ENCODE measurements around the gene MAST4. TPM values are rescaled to one million over a fixed set of nuclear protein-coding genes. Genes with fewer than 3 reads are reported as not detected.

Gene MAST4
- total and polyA plus RNA-seq, 4 donors = 3.7 to 9.5 (median 6.5) TPM

DNA sequence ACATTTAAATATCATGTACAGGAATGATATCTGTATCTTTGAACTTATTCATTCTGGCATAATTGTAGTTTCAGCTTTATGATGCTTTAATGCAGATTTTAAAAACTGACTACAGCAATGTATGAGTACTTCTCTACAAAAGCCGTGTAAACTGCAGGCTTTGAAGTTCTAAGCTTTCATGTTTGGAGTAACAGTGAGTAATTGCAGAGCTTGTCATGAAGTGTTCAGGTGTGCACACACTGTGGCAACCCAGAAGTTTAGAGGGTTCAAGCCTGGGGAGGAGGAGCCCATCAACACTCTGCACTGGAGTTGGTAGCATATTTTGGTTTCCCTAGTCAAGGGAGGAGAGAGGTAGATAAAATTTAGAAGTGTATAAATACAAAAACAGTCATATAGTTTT, 469.5 kb downstream of the MAST4 start (continued):
- TF ChIP-seq NR2F2 (IDR thresholded peaks at IDR 0.05) = no peak

DNA sequence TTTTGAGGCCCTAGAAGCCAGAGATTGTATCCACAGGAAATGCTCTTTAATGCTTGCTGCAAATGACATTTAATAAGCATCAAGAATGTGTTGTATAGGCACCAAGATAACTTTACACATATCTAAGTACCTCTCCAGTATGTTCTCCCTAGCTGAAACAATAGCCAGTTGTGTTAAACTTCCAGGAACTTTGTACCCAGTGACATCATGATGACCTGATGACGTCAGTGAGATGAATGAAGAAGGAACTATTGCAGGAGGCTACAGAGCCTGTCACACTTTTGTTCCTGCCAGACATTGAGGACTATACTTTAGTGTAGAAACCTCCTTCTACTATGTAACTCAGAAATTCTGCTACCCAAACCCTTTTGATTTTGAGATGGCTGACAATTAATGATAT, 470.6 kb downstream of the MAST4 start:
- Histone ChIP-seq H3K9me3 (ENCODE audit: control insufficient read depth in 4 of 4, low read length in 3 of 4) (no peaks in the 10 kb centered on the region), H3K27me3 (ENCODE audit: control insufficient read depth in 4 of 4, insufficient read depth in 4 of 4, low read length in 3 of 4) (no peaks in the 10 kb centered on the region), H3K4me1 (ENCODE audit: control insufficient read depth in 4 of 4, insufficient read depth in 4 of 4, low read length in 3 of 4) (peaks cover 0 to 6% (median 2%) of the 10 kb centered on the region in 4 donors), H3K27ac (ENCODE audit: low read depth in 1 of 2, low read length in 2 of 2) (no peak overlapping the region), H3K36me3 (ENCODE audit: control insufficient read depth in 4 of 4, insufficient read depth in 3 of 4, low read depth in 1 of 4, low read length in 3 of 4) (peaks cover 0 to 2% (median 0%) of the 10 kb centered on the region in 4 donors), H3K4me3 (ENCODE audit: low read depth in 1 of 3, low read length in 3 of 3) (no peak overlapping the region), H3K9ac (ENCODE audit: low read depth in 1 of 2, low read length in 2 of 2) (no peak overlapping the region)
- no peak for DNase-seq (ENCODE audit: low spot score)
- TF ChIP-seq HNF4G (IDR thresholded peaks at IDR 0.05) = no peak
- no peak for TF ChIP-seq NR2F2 (IDR thresholded peaks at IDR 0.05)
- TF ChIP-seq TAF1 (conservative IDR thresholded peaks at IDR 0.05) = no peak
- TF ChIP-seq, protein P1, sequence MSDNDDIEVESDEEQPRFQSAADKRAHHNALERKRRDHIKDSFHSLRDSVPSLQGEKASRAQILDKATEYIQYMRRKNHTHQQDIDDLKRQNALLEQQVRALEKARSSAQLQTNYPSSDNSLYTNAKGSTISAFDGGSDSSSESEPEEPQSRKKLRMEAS (IDR thresholded peaks at IDR 0.05) = no peak
- no peak for TF ChIP-seq HNF4A (conservative IDR thresholded peaks at IDR 0.05)
- TF ChIP-seq SP1 (IDR thresholded peaks at IDR 0.05) = no peak
- no peak for TF ChIP-seq YY1 (IDR thresholded peaks at IDR 0.05)
- WGBS = 27% methylated on average over 1 of the region's 1 CpG

DNA sequence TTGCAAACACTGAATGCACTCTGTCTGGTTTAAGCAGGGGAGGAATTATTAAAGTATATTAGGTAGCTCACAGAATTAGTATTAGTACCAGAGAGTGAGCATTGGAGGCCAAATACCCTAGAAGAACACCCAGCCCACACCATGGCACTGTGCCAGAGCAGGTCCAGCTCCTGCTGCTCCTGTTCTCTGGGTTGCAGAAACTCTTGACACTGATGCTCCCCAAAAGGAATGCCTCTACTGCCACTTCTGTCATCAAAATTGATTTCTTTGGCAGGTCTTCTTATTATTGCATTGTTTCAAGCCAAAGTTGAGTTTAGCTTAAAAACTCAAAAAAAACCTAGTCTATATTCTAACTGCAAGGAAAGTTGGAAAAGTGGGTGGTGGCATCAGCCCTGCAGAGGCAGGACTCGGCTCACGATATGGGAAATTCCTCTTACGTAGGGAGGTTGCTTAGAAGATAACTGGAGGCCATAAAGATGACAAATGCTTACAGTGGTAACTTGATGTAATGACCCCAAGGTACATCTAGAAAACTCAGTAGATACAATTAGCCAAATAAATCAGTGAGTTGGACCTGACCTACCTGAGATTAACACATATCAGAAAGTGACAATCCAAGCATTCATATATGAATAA, 477.0 kb downstream of the MAST4 start:
- H3K27ac ChIP-seq (ENCODE audit: low read depth in 1 of 2, low read length in 2 of 2) = no peak overlapping the region
- H3K9me3 ChIP-seq (ENCODE audit: control insufficient read depth in 4 of 4, low read length in 3 of 4) = no peaks in the 10 kb centered on the region
- H3K27me3 ChIP-seq (ENCODE audit: control insufficient read depth in 4 of 4, insufficient read depth in 4 of 4, low read length in 3 of 4) = no peaks in the 10 kb centered on the region
- WGBS = 93% methylated on average over 3 of the region's 3 CpGs
- H3K36me3 ChIP-seq (ENCODE audit: control insufficient read depth in 4 of 4, insufficient read depth in 3 of 4, low read depth in 1 of 4, low read length in 3 of 4) = no peaks in the 10 kb centered on the region
- no peak overlapping the region for H3K9ac ChIP-seq (ENCODE audit: low read depth in 1 of 2, low read length in 2 of 2)
- DNase-seq (ENCODE audit: low spot score) = no peak
- peaks cover 0 to 2% (median 0%) of the 10 kb centered on the region in 4 donors for H3K4me1 ChIP-seq (ENCODE audit: control insufficient read depth in 4 of 4, insufficient read depth in 4 of 4, low read length in 3 of 4)
- H3K4me3 ChIP-seq (ENCODE audit: low read depth in 1 of 3, low read length in 3 of 3) = no peak overlapping the region
- TF ChIP-seq HNF4A (conservative IDR thresholded peaks at IDR 0.05) = no peak
- no peak for TF ChIP-seq HNF4G (IDR thresholded peaks at IDR 0.05)
- TF ChIP-seq YY1 (IDR thresholded peaks at IDR 0.05) = no peak
- no peak for TF ChIP-seq SP1 (IDR thresholded peaks at IDR 0.05)
- no peak for TF ChIP-seq TAF1 (conservative IDR thresholded peaks at IDR 0.05)
- no peak for TF ChIP-seq RAD21 (IDR thresholded peaks at IDR 0.05)
- TF ChIP-seq, protein P2, sequence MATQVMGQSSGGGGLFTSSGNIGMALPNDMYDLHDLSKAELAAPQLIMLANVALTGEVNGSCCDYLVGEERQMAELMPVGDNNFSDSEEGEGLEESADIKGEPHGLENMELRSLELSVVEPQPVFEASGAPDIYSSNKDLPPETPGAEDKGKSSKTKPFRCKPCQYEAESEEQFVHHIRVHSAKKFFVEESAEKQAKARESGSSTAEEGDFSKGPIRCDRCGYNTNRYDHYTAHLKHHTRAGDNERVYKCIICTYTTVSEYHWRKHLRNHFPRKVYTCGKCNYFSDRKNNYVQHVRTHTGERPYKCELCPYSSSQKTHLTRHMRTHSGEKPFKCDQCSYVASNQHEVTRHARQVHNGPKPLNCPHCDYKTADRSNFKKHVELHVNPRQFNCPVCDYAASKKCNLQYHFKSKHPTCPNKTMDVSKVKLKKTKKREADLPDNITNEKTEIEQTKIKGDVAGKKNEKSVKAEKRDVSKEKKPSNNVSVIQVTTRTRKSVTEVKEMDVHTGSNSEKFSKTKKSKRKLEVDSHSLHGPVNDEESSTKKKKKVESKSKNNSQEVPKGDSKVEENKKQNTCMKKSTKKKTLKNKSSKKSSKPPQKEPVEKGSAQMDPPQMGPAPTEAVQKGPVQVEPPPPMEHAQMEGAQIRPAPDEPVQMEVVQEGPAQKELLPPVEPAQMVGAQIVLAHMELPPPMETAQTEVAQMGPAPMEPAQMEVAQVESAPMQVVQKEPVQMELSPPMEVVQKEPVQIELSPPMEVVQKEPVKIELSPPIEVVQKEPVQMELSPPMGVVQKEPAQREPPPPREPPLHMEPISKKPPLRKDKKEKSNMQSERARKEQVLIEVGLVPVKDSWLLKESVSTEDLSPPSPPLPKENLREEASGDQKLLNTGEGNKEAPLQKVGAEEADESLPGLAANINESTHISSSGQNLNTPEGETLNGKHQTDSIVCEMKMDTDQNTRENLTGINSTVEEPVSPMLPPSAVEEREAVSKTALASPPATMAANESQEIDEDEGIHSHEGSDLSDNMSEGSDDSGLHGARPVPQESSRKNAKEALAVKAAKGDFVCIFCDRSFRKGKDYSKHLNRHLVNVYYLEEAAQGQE (IDR thresholded peaks at IDR 0.05) = no peak
- no peak for TF ChIP-seq RXRA (IDR thresholded peaks at IDR 0.05)
- TF ChIP-seq NR2F2 (IDR thresholded peaks at IDR 0.05) = no peak
- no peak for TF ChIP-seq EGR1 (IDR thresholded peaks at IDR 0.05; ENCODE audit: low read depth in 2 of 2)

DNA sequence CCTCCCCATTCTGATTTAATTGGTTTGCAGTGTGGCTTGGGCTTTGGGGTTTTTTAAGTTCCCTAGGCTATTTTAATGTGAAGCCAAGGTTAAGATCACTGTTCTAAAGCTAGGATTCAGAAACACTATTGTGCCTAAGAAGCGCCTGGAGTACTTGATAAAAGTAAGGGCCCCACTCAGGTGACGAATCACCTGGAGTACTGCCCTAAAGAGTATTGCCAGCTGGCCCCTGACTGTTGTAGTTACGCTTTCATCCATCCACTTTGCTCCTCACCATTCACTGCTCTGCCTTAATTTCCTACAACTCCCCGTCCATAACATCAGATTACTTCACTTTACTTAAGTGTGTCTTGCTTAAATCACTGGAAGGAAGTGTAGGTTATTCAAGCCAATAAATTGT, 481.1 kb downstream of the MAST4 start:
- WGBS = 98% methylated on average over 4 of the region's 4 CpGs
- H3K27ac ChIP-seq (ENCODE audit: low read depth in 1 of 2, low read length in 2 of 2) = no peak overlapping the region
- peaks cover 0 to 2% (median 0%) of the 10 kb centered on the region in 4 donors for H3K4me1 ChIP-seq (ENCODE audit: control insufficient read depth in 4 of 4, insufficient read depth in 4 of 4, low read length in 3 of 4)
- H3K36me3 ChIP-seq (ENCODE audit: control insufficient read depth in 4 of 4, insufficient read depth in 3 of 4, low read depth in 1 of 4, low read length in 3 of 4) = no peaks in the 10 kb centered on the region
- no peak for DNase-seq (ENCODE audit: low spot score)
- no peak overlapping the region for H3K9ac ChIP-seq (ENCODE audit: low read depth in 1 of 2, low read length in 2 of 2)
- no peaks in the 10 kb centered on the region for H3K27me3 ChIP-seq (ENCODE audit: control insufficient read depth in 4 of 4, insufficient read depth in 4 of 4, low read length in 3 of 4)
- H3K9me3 ChIP-seq (ENCODE audit: control insufficient read depth in 4 of 4, low read length in 3 of 4) = no peaks in the 10 kb centered on the region
- no peak overlapping the region for H3K4me3 ChIP-seq (ENCODE audit: low read depth in 1 of 3, low read length in 3 of 3)
- no peak for TF ChIP-seq EGR1 (IDR thresholded peaks at IDR 0.05; ENCODE audit: low read depth in 2 of 2)
- TF ChIP-seq SP1 (IDR thresholded peaks at IDR 0.05) = no peak
- TF ChIP-seq JUND (IDR thresholded peaks at IDR 0.05) = no peak
- TF ChIP-seq, protein P3, sequence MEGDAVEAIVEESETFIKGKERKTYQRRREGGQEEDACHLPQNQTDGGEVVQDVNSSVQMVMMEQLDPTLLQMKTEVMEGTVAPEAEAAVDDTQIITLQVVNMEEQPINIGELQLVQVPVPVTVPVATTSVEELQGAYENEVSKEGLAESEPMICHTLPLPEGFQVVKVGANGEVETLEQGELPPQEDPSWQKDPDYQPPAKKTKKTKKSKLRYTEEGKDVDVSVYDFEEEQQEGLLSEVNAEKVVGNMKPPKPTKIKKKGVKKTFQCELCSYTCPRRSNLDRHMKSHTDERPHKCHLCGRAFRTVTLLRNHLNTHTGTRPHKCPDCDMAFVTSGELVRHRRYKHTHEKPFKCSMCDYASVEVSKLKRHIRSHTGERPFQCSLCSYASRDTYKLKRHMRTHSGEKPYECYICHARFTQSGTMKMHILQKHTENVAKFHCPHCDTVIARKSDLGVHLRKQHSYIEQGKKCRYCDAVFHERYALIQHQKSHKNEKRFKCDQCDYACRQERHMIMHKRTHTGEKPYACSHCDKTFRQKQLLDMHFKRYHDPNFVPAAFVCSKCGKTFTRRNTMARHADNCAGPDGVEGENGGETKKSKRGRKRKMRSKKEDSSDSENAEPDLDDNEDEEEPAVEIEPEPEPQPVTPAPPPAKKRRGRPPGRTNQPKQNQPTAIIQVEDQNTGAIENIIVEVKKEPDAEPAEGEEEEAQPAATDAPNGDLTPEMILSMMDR (IDR thresholded peaks at IDR 0.05; ENCODE audit: low read depth, low read length, missing input control) = no peak
- TF ChIP-seq, protein P2 (IDR thresholded peaks at IDR 0.05) = no peak
- TF ChIP-seq NR2F2 (IDR thresholded peaks at IDR 0.05) = no peak
- no peak for TF ChIP-seq YY1 (IDR thresholded peaks at IDR 0.05)

All from liver (tissue), 9 donors.